ENCODE measurements around the gene MAPRE3.

Gene MAPRE3

DNA sequence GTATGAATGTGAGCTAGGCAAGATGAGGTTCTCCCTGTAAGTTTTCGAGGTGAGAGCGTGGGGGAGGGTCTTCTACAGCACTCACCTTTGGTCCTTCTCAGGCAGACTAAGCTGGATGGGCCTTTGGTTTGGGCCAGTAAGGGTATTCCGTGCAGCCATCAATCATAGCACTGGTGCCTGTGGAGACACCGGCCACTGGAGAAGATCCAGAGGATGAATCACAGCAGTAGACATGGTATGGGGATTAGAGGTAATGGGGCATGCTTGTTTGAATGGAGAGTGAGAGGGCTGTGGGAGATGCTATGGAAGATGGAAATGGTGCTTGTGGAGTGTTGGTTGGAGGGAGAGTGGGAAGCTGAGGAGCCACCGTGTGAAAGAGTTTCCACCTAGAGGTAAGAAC, 16.1 kb downstream of the MAPRE3 start:
- TF ChIP-seq, protein P1, sequence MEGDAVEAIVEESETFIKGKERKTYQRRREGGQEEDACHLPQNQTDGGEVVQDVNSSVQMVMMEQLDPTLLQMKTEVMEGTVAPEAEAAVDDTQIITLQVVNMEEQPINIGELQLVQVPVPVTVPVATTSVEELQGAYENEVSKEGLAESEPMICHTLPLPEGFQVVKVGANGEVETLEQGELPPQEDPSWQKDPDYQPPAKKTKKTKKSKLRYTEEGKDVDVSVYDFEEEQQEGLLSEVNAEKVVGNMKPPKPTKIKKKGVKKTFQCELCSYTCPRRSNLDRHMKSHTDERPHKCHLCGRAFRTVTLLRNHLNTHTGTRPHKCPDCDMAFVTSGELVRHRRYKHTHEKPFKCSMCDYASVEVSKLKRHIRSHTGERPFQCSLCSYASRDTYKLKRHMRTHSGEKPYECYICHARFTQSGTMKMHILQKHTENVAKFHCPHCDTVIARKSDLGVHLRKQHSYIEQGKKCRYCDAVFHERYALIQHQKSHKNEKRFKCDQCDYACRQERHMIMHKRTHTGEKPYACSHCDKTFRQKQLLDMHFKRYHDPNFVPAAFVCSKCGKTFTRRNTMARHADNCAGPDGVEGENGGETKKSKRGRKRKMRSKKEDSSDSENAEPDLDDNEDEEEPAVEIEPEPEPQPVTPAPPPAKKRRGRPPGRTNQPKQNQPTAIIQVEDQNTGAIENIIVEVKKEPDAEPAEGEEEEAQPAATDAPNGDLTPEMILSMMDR (IDR thresholded peaks at IDR 0.05; ENCODE audit: insufficient read depth, low read length, poor library complexity, severe bottlenecking) = no peak
- DNase-seq (ENCODE audit: extremely low read depth, insufficient read length) = no peak
- H3K27me3 ChIP-seq (replicated peaks; ENCODE audit: control insufficient read depth, insufficient read depth, low read length) = no peaks in the 10 kb centered on the region; the same call in 1 of the 2 replicates
- no peaks in the 10 kb centered on the region for H3K36me3 ChIP-seq (ENCODE audit: control insufficient read depth, insufficient read depth, low read length)
- no peak overlapping the region for H3K4me3 ChIP-seq (replicated peaks; ENCODE audit: low read depth, low read length)

DNA sequence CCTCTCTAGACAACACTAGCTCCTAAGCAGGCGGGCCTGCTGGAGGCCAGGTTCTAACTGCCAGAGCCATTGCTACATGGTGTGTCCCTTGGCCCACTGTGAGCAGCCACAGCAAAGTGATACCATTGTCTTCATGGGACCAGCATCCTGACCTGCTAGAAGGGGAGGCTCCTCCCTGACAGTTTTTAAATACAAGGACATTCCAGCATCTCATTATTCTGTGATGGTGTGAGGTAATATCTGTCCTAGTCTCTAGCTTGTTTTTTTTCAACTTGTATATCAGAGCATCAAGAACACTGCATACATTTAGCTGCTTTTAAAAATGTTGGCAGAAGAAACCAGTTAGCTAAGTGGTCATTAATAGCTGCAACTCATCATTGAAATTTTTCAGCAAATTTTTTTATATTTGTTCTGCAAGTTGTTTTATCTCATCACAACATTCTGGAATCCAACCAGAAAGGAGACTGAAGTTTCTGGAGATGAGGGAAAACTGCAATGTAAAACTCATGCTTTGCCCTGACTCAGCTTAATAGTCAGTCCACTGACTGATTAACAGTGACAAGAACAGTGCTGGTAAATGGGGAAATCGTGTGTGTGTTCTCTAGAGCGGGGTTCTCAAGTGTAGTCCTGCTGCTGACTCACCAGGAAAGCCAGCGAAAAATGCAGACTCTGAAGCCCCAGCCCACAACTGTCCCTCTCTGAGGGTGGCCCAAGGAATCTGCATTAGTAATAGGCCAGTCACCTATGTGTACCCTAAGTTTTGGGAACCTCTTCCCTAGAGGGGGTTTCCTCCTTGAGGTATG, 17.8 kb downstream of the MAPRE3 start:
- TF ChIP-seq, protein P1 (IDR thresholded peaks at IDR 0.05; ENCODE audit: insufficient read depth, low read length, poor library complexity, severe bottlenecking) = no peak
- Histone ChIP-seq H3K27me3 (replicated peaks; ENCODE audit: control insufficient read depth, insufficient read depth, low read length) (no peaks in the 10 kb centered on the region), H3K36me3 (ENCODE audit: control insufficient read depth, insufficient read depth, low read length) (no peaks in the 10 kb centered on the region), H3K4me3 (replicated peaks; ENCODE audit: low read depth, low read length) (no peak overlapping the region)
- DNase-seq (ENCODE audit: extremely low read depth, insufficient read length) = no peak

DNA sequence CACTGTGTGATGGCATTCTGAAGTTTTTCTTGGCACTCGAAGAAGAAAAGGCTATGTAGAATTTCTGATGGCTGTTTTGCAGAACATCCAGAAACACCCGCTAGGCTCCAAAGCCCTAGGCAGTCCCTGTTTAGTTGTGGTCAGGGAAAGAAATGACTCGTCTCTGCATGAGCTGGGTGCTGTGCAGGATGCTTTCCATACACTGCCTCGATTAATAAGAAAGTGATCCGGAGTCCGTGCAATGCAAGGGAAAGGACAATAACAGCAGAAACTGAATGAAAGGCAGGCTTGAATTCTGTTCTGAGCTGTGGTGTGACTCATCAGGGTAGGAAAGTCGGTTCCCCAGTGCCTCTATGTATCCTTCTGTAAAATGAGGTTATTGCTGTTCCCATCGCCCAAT, 18.7 kb downstream of the MAPRE3 start:
- TF ChIP-seq, protein P1 (IDR thresholded peaks at IDR 0.05; ENCODE audit: insufficient read depth, low read length, poor library complexity, severe bottlenecking) = no peak
- Histone ChIP-seq H3K36me3 (ENCODE audit: control insufficient read depth, insufficient read depth, low read length) (no peaks in the 10 kb centered on the region), H3K27me3 (replicated peaks; ENCODE audit: control insufficient read depth, insufficient read depth, low read length) (no peaks in the 10 kb centered on the region), H3K4me3 (replicated peaks; ENCODE audit: low read depth, low read length) (no peak overlapping the region)
- DNase-seq (ENCODE audit: extremely low read depth, insufficient read length) = no peak

DNA sequence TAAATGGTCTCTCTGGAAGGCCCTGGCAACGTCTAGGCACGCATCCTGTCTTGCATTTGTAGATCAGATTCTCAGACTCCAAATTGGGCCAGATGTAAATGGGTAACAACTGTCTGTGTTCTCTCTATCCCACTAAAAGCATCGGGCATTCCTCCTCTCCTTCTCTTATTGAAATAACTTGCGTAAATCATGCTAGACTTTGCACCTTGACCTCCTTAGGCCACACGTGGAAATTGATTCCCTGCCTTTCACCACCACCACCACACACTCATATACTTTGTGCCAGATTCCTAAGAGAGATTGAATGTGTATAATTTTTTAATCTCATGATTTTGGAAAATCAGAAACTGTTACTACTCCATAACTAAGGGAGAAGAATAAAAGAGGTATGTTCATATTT, 21.3 kb downstream of the MAPRE3 start:
- no peak overlapping the region for H3K4me3 ChIP-seq (replicated peaks; ENCODE audit: low read depth, low read length)
- H3K27me3 ChIP-seq (replicated peaks; ENCODE audit: control insufficient read depth, insufficient read depth, low read length) = no peaks in the 10 kb centered on the region
- TF ChIP-seq, protein P1 (IDR thresholded peaks at IDR 0.05; ENCODE audit: insufficient read depth, low read length, poor library complexity, severe bottlenecking) = no peak
- no peaks in the 10 kb centered on the region for H3K36me3 ChIP-seq (ENCODE audit: control insufficient read depth, insufficient read depth, low read length)
- no peak for DNase-seq (ENCODE audit: extremely low read depth, insufficient read length)

DNA sequence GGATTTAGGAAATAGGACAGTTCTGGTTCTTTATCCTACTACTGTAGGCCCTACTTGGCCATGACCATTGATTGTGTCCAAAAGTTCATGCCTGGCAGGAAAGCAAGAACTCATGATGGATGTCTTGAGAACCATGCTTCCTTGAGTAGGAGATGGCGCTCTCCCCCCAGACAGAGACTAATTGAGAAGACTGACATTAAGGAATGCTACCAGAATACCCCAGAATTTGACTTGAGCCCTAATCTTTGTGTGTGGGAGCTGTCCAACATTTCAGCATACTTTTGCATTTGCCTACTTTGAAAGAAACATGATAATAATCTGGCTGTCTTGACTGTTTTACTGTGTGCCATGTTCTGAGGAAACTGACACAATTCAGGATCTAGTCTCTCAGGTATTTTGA, 23.3 kb downstream of the MAPRE3 start:
- H3K4me3 ChIP-seq (replicated peaks; ENCODE audit: low read depth, low read length) = no peak overlapping the region
- TF ChIP-seq, protein P1 (IDR thresholded peaks at IDR 0.05; ENCODE audit: insufficient read depth, low read length, poor library complexity, severe bottlenecking) = no peak
- no peaks in the 10 kb centered on the region for H3K27me3 ChIP-seq (replicated peaks; ENCODE audit: control insufficient read depth, insufficient read depth, low read length)
- H3K36me3 ChIP-seq (ENCODE audit: control insufficient read depth, insufficient read depth, low read length) = no peaks in the 10 kb centered on the region
- DNase-seq (ENCODE audit: extremely low read depth, insufficient read length) = no peak
